HUES64 (cell line): Measurements from ENCODE around the gene THRAP3.

Source experiments
- H3K27ac ChIP-seq: 2 replicates; pipeline ENCODE4 v1.7.0; 2013; ENCODE audit warnings: low read depth, low read length, inconsistent platforms
- H3K27me3 ChIP-seq: 2 replicates; pipeline ENCODE4 v1.6.1; 2013; ENCODE audit warnings: mild to moderate bottlenecking, low read length; ENCODE audit not compliant: insufficient read depth
- H3K36me3 ChIP-seq: 2 replicates; pipeline ENCODE4 v1.6.1; 2013; ENCODE audit warnings: mild to moderate bottlenecking, low read length; ENCODE audit not compliant: insufficient read depth
- H3K4me1 ChIP-seq: 2 replicates; pipeline ENCODE4 v1.6.1; 2013; ENCODE audit warnings: mild to moderate bottlenecking, low read length, moderate library complexity; ENCODE audit not compliant: insufficient read depth
- H3K4me3 ChIP-seq: 2 replicates; pipeline ENCODE4 v1.5.1; 2013; ENCODE audit warnings: mild to moderate bottlenecking, low read length, moderate library complexity
- H3K9ac ChIP-seq: 2 replicates; pipeline ENCODE4 v1.6.1; 2013; ENCODE audit warnings: mild to moderate bottlenecking, low read depth, low read length
- H3K9me3 ChIP-seq: 2 replicates; pipeline ENCODE4 v1.6.1; 2013; ENCODE audit warnings: low read depth, low read length; ENCODE audit not compliant: insufficient read depth
- WGBS: fragments of 150-250, 120-280 bp; methylation state at CpG from one replicate; pipeline ENCODE4 v1.1.7; 2013; ENCODE audit warnings: missing lambda C conversion rate; 5-methylcytosine and 5-hydroxymethylcytosine counted together

Gene THRAP3

DNA sequence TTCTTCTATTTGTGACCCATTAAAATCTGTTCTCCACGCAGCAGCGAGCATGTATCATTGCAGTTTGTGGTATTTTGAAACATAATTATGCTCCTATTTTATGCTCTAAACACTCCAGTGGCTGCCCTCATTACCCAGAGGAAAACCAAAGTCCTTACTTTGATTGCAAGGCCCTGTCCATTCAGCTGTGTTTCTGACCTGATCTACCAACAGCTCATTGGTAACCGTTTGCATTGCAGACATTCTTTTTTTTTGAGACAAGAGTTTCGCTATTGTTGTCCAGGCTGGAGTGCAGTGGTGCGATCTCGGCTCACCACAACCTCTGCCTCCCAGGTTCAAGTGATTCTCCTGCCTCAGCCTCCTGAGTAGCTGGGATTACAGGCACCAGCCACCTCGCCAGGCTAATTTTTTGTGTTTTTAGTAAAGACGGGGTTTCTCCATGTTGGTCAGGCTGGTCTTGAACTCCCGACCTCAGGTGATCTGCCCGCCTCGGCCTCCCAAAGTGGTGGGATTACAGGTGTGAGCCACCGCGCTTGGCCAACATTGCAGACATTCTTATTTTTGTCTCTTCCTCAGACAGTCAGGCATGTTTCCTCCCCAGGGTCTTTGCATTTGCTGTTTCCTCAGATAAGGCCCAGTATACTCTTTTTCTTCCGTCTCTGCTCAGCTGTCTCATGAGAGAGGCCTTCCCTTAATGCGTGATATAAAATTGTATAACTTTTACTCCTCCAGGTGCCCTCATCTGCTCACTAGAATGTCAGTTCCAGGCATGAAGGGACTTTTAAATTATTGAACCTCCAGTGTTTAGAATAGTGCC is 32.5 kb downstream of the THRAP3 start:
- Histone ChIP-seq H3K27me3 (no peaks in the 10 kb centered on the region), H3K27ac (no peak overlapping the region), H3K4me1 (peaks cover 9% of the 10 kb centered on the region), H3K4me3 (no peak overlapping the region), H3K36me3 (peaks cover 36% of the 10 kb centered on the region), H3K9ac (no peak overlapping the region), H3K9me3 (no peaks in the 10 kb centered on the region)
- WGBS, result 81% methylated on average over 15 of the region's 15 CpGs

GRCh38 chr1:36257375-36257767 is 33.1 kb downstream of the THRAP3 start:
- H3K4me3 ChIP-seq, result no peak overlapping the region
- H3K4me1 ChIP-seq, result peaks cover 9% of the 10 kb centered on the region
- WGBS, result 88% methylated on average over 2 of the region's 2 CpGs
- H3K9me3 ChIP-seq, result no peaks in the 10 kb centered on the region
- H3K27me3 ChIP-seq, result no peaks in the 10 kb centered on the region
- H3K36me3 ChIP-seq, result peaks cover 43% of the 10 kb centered on the region
- no peak overlapping the region for H3K27ac ChIP-seq
- H3K9ac ChIP-seq, result no peak overlapping the region

DNA sequence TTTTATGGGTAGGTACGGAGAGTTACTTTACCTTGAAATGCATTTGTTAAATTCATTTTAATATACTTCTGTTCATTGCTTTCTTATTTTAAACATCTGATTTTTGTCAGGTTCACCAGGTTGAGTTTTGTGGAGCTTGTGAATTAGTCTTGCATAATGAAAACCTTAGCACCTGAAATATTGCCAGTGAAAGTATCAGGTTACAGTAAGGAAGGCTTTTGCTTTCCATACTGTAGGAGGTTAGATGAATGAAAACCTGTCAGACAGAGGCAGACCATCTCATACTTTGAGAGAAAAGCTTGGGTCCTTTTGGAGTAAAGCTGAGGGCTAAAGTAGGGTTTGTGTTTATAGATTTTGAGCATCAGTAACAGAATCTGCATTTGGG is 34.7 kb downstream of the THRAP3 start:
- WGBS, result no CpG with 5 or more reads among the region's 1 CpG
- no peak overlapping the region for H3K9ac ChIP-seq

GRCh38 chr1:36268981-36269380 is 44.7 kb downstream of the THRAP3 start:
- peaks cover 61% of the 10 kb centered on the region for H3K36me3 ChIP-seq
- H3K4me1 ChIP-seq, result no peaks in the 10 kb centered on the region
- H3K27ac ChIP-seq, result no peak overlapping the region
- H3K27me3 ChIP-seq, result no peaks in the 10 kb centered on the region
- no peak overlapping the region for H3K4me3 ChIP-seq
- 96% methylated on average over 6 of the region's 6 CpGs for WGBS
- H3K9ac ChIP-seq, result no peak overlapping the region
- H3K9me3 ChIP-seq, result no peaks in the 10 kb centered on the region

More for the DNA sequence above, 34.7 kb downstream of the THRAP3 start:
- H3K9me3 ChIP-seq, result no peaks in the 10 kb centered on the region
- no peaks in the 10 kb centered on the region for H3K27me3 ChIP-seq
- H3K4me1 ChIP-seq, result peaks cover 9% of the 10 kb centered on the region
- H3K4me3 ChIP-seq, result no peak overlapping the region
- no peak overlapping the region for H3K27ac ChIP-seq
- H3K36me3 ChIP-seq, result peaks cover 44% of the 10 kb centered on the region

DNA sequence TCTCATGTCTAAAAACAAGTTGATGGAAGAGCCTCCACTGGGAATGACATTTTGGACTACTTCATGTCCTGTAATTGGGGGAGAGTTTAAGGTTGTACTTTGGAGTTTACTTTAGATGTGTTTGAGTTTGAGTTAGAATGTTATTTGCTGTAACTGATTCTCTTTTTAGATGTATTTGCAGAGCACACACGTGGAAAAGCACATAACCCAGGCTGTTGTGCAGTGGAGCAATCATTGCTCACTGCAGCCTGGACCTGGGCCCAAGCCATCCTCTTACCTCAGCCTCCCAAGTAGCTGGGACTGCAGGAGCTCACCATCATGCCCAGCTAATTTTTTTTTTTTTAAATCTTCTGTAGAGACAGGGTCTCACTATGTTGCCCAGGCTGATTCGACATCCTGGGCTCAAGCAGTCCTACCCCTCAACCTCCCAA is 45.2 kb downstream of the THRAP3 start:
- no peaks in the 10 kb centered on the region for H3K27me3 ChIP-seq
- H3K4me1 ChIP-seq, result no peaks in the 10 kb centered on the region
- H3K9me3 ChIP-seq, result no peaks in the 10 kb centered on the region
- H3K27ac ChIP-seq, result no peak overlapping the region
- no peak overlapping the region for H3K4me3 ChIP-seq
- no peak overlapping the region for H3K9ac ChIP-seq
- WGBS, result 96% methylated on average over 2 of the region's 2 CpGs
- peaks cover 61% of the 10 kb centered on the region for H3K36me3 ChIP-seq

DNA sequence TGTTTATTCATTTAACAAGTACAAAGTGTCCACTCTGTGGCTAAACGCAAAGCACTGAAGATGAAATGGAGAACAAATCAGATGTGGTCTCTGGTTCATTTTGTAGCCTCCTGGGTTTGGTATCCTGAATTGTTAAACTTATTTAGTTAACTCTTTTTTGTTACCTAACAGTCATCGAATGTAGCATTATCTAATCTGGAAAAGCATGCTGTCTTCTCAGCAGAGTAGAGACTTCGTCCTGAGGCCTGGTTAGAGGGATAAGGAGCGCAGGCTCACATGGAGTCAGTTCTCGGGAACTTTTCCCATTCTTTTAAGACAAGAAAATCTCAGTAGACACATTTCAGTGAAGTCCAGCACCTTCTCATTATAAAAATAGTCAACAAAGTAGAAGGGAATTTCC is 48.8 kb downstream of the THRAP3 start:
- Histone ChIP-seq H3K36me3 (peaks cover 45% of the 10 kb centered on the region), H3K4me1 (no peaks in the 10 kb centered on the region), H3K9ac (no peak overlapping the region), H3K27ac (no peak overlapping the region), H3K27me3 (no peaks in the 10 kb centered on the region), H3K4me3 (no peak overlapping the region), H3K9me3 (no peaks in the 10 kb centered on the region)
- 96% methylated on average over 5 of the region's 5 CpGs for WGBS

DNA sequence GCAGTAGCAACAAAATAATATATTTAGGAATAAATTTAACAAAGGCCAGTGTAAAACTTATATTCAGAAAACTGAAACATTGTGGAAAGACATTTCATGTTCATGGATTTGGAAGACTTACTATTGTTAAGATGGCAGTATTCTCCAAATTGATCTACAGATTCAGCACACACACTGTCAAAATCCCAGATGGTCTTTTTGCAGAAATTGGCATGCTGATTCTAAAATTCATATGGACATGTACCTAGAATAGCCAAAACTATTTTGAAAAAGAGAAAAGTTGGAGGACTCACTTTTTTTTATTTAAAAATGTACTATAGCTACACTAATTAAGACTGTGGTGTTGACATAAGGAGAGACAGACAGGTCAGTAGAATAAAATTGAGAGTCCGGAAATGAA is 50.0 kb downstream of the THRAP3 start:
- H3K9me3 ChIP-seq, result no peaks in the 10 kb centered on the region
- WGBS, result 100% methylated on average over 1 of the region's 1 CpG
- no peaks in the 10 kb centered on the region for H3K4me1 ChIP-seq
- no peak overlapping the region for H3K9ac ChIP-seq
- H3K27me3 ChIP-seq, result no peaks in the 10 kb centered on the region
- H3K4me3 ChIP-seq, result no peak overlapping the region
- H3K36me3 ChIP-seq, result peaks cover 36% of the 10 kb centered on the region
- no peak overlapping the region for H3K27ac ChIP-seq

DNA sequence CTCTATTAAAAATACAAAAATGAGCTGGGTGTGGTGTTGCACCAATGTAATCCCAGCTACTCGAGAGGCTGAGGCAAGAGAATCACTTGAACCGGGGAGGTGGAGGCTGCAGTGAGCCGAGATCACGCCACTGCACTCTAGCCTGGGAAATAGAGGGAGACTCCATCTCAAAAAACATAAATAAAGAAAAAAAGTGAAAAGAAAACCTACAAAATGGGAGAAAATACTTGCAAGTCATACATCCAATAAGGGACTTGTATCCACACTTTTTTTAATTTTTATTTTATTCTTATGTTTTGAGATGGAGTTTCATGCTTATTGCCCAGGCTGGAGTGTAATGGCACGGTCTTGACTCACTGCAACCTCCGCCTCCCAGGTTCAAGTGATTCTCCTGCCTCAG is 52.4 kb downstream of the THRAP3 start:
- WGBS, result 90% methylated on average over 5 of the region's 6 CpGs
- Histone ChIP-seq H3K4me1 (no peaks in the 10 kb centered on the region), H3K9me3 (no peaks in the 10 kb centered on the region), H3K36me3 (peaks cover 25% of the 10 kb centered on the region), H3K4me3 (no peak overlapping the region), H3K27ac (no peak overlapping the region), H3K9ac (no peak overlapping the region), H3K27me3 (no peaks in the 10 kb centered on the region)

DNA sequence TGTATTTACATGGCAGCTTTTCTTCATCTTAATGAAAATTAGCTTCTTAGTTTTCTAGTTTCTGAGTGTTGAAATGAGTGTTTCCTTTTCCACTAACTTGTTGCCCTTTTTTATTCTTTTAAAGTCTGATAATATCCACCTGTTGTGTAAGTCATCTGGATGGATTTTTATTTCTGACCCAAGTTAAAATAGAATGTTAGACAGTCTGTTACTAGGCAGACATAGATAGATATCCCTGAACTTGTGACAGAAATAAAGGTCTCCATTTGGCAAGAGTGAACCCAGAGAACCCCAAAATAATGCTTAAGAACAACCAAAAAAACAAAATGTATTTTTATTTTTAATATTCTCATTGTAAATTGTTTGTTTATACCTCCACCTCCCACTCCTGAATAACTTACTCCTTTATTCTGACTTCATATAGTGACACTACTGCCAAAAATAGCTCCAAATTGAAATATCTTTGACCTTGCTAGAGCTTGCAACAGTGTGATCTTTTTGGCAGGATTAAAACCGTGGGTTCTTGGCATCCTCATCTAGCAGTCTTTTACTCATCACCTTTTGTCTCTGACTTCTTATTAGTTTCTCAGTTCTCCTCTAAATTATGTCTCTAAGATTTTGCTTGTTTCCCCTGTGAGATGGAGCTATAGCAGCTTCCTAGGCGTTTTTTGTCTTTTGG is 55.0 kb downstream of the THRAP3 start:
- Histone ChIP-seq H3K4me1 (no peaks in the 10 kb centered on the region), H3K36me3 (peaks cover 27% of the 10 kb centered on the region), H3K27me3 (no peaks in the 10 kb centered on the region), H3K9me3 (no peaks in the 10 kb centered on the region), H3K4me3 (no peak overlapping the region), H3K9ac (no peak overlapping the region), H3K27ac (no peak overlapping the region)
- 98% methylated on average over 1 of the region's 2 CpGs for WGBS

DNA sequence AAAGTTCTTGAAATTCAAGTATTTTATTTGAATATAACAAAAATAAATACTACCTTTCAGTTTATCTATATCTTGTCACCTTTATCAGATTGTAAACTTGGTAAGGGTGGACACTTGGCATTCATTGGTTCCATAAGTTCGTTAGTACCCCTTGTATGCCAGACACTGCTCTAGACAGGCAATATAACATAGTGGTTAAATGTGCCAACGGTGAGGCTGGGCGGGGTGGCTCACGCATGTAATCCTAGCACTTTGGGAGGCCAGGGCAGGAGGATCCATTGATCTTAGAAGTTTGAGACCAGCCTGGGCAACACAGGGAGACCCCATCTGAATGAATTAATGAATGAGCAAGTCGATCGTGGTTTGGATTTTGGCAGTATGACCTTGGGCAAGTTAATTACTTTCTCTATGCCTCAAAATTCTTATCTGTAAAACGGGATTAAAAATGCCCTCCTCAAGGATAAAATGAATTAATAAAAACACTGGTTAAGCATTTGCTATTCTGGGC is 55.6 kb downstream of the THRAP3 start:
- WGBS, result 96% methylated on average over 6 of the region's 7 CpGs
- Histone ChIP-seq H3K36me3 (peaks cover 29% of the 10 kb centered on the region), H3K4me3 (no peak overlapping the region), H3K9ac (no peak overlapping the region), H3K9me3 (no peaks in the 10 kb centered on the region), H3K27me3 (no peaks in the 10 kb centered on the region), H3K27ac (no peak overlapping the region), H3K4me1 (no peaks in the 10 kb centered on the region)

GRCh38 chr1:36284061-36284460 is 59.8 kb downstream of the THRAP3 start:
- Histone ChIP-seq H3K9me3 (no peaks in the 10 kb centered on the region), H3K27me3 (no peaks in the 10 kb centered on the region), H3K4me3 (no peak overlapping the region), H3K36me3 (peaks cover 70% of the 10 kb centered on the region), H3K27ac (no peak overlapping the region), H3K9ac (no peak overlapping the region), H3K4me1 (no peaks in the 10 kb centered on the region)
- 96% methylated on average over 1 of the region's 1 CpG for WGBS
